HepG2 (cell line): ENCODE data around the gene YTHDF1. TPM values are rescaled to one million over a fixed set of nuclear protein-coding genes. Genes with fewer than 3 reads are reported as not detected.

ENCODE experiments used
- CEBPG ChIP-seq: IDR thresholded peaks from 2 replicates; pipeline ENCODE4 v1.6.1; 2016
- EP300 ChIP-seq, 3 experiments: sonication (generic) in 1 of 3; formaldehyde crosslinking in 1 of 3; IDR thresholded peaks; 2 replicates each; pipeline versions ENCODE4 v1.5.1 to v1.6.1; 2011 to 2020; ENCODE audit warnings: low read depth in 2 of 3, low read length in 2 of 3, borderline replicate concordance in 1 of 3, improper control_type of control experiment in 1 of 3, mild to moderate bottlenecking in 1 of 3, missing genetic modification reagents in 1 of 3, moderate library complexity in 1 of 3
- MAFK ChIP-seq, 2 experiments: IDR thresholded peaks in 1 of 2; conservative IDR thresholded peaks in 1 of 2; 2 replicates each; pipeline ENCODE4 v1.6.1; 2011; ENCODE audit warnings: improper control_type of control experiment in 2 of 2, low read length in 2 of 2
- MLLT10 ChIP-seq: sonication (generic); formaldehyde crosslinking; IDR thresholded peaks from 2 replicates; pipeline ENCODE4 v1.4.0; 2020; ENCODE audit warnings: missing genetic modification reagents
- SALL2 ChIP-seq: sonication (generic); formaldehyde crosslinking; IDR thresholded peaks from 2 replicates; pipeline ENCODE4 v1.8.1; 2023; ENCODE audit warnings: mild to moderate bottlenecking, missing genetic modification reagents, inconsistent platforms
- SNAPC2 ChIP-seq: sonication (generic); formaldehyde crosslinking; IDR thresholded peaks from 2 replicates; pipeline ENCODE4 v1.8.1; 2022; ENCODE audit warnings: mild to moderate bottlenecking, missing genetic modification reagents
- SRSF4 ChIP-seq: fragments of 200-400 bp; formaldehyde crosslinking; IDR thresholded peaks from one replicate; pipeline ENCODE4 v1.6.1; 2018; ENCODE audit warnings: mild to moderate bottlenecking, low read depth, low read length, moderate library complexity; ENCODE audit not compliant: poor library complexity, severe bottlenecking
- SSRP1 ChIP-seq: IDR thresholded peaks from 2 replicates; pipeline ENCODE4 v1.6.1; 2016; ENCODE audit warnings: control low read depth
- STAG1 ChIP-seq: sonication (generic); formaldehyde crosslinking; IDR thresholded peaks from 2 replicates; pipeline ENCODE4 v1.4.0; 2020; ENCODE audit warnings: missing genetic modification reagents
- TAF15 ChIP-seq: fragments of 200-400 bp; formaldehyde crosslinking; IDR thresholded peaks from one replicate; pipeline ENCODE4 v1.6.1; 2018; ENCODE audit warnings: mild to moderate bottlenecking, low read depth, low read length; ENCODE audit not compliant: poor library complexity, severe bottlenecking
- TSC22D2 ChIP-seq: sonication (generic); formaldehyde crosslinking; IDR thresholded peaks from 2 replicates; pipeline ENCODE4 v1.5.1; 2020; ENCODE audit warnings: missing genetic modification reagents, mild to moderate bottlenecking, borderline replicate concordance
- ZNF274 ChIP-seq: sonication (generic); formaldehyde crosslinking; IDR thresholded peaks from 2 replicates; pipeline ENCODE4 v1.5.1; 2020; ENCODE audit warnings: mild to moderate bottlenecking, missing genetic modification reagents
- ZNF530 ChIP-seq: sonication (generic); formaldehyde crosslinking; IDR thresholded peaks from 2 replicates; pipeline ENCODE4 v1.5.0; 2020; ENCODE audit warnings: low read depth, mild to moderate bottlenecking, missing genetic modification reagents
- ZNF615 ChIP-seq: sonication (generic); formaldehyde crosslinking; IDR thresholded peaks from 2 replicates; pipeline ENCODE4 v1.5.0; 2020; ENCODE audit warnings: mild to moderate bottlenecking, missing genetic modification reagents, borderline replicate concordance
- ZNF746 ChIP-seq: sonication (generic); formaldehyde crosslinking; IDR thresholded peaks from 2 replicates; pipeline ENCODE4 v1.8.0; 2022; ENCODE audit warnings: mild to moderate bottlenecking, missing genetic modification reagents
- ZSCAN9 ChIP-seq: IDR thresholded peaks from 2 replicates; pipeline ENCODE4 v1.6.1; 2016; ENCODE audit warnings: borderline replicate concordance
- polyA plus RNA-seq, 8 experiments: library from polyadenylated mRNA; depleted of rRNA in 3 of 8; stranded (reverse) in 7 of 8; unstranded in 1 of 8; fragments of >200 nt; fragmentation: Illumina TruSeq in 4 of 8; extraction: Trizol in 4 of 8; gene quantifications; 2 replicates each; pipeline versions ENCODE4 v1.2.1 to v1.2.3, GENCODE V29; 2011 to 2016; ENCODE audit warnings: low read depth in 4 of 8, missing spikeins in 1 of 8, mixed read lengths in 1 of 8; ENCODE audit not compliant: insufficient read depth in 1 of 8
- total RNA-seq, 5 experiments: library from RNA; depleted of rRNA; stranded (reverse); fragments of >200 nt; fragmentation: Illumina TruSeq; extraction: Trizol; gene quantifications; 2 replicates each; pipeline ENCODE4 v1.2.3, GENCODE V29; 2016; ENCODE audit warnings: low read depth in 1 of 5
- TF ChIP-seq, protein P1 (sequence below): IDR thresholded peaks from 2 replicates; pipeline ENCODE4 v1.6.1; 2016; ENCODE audit warnings: missing compliant biosample characterization, missing genetic modification reagents, borderline replicate concordance
- TF ChIP-seq, protein P2 (sequence below): sonication (generic); formaldehyde crosslinking; IDR thresholded peaks from 2 replicates; pipeline ENCODE4 v1.4.0; 2020; ENCODE audit warnings: mild to moderate bottlenecking, missing genetic modification reagents
- TF ChIP-seq, protein P3 (sequence below): sonication (generic); formaldehyde crosslinking; IDR thresholded peaks from 2 replicates; pipeline ENCODE4 v1.9.0; 2021; ENCODE audit warnings: missing genetic modification reagents, borderline replicate concordance
- TF ChIP-seq, protein P4 (sequence below): sonication (generic); formaldehyde crosslinking; IDR thresholded peaks from 2 replicates; pipeline ENCODE4 v1.4.0; 2020; ENCODE audit warnings: missing genetic modification reagents
- TF ChIP-seq, protein P5 (sequence below): sonication (generic); formaldehyde crosslinking; conservative IDR thresholded peaks from 2 replicates; pipeline ENCODE4 v1.8.0; 2022; ENCODE audit warnings: low read depth, missing genetic modification reagents

YTHDF1 gene
- total and polyA plus RNA-seq, 2 of the 13 experiments (the other 11 are each of a cell fraction or from before 2014, with no cell fraction given): 34.5 to 37.7 TPM

DNA sequence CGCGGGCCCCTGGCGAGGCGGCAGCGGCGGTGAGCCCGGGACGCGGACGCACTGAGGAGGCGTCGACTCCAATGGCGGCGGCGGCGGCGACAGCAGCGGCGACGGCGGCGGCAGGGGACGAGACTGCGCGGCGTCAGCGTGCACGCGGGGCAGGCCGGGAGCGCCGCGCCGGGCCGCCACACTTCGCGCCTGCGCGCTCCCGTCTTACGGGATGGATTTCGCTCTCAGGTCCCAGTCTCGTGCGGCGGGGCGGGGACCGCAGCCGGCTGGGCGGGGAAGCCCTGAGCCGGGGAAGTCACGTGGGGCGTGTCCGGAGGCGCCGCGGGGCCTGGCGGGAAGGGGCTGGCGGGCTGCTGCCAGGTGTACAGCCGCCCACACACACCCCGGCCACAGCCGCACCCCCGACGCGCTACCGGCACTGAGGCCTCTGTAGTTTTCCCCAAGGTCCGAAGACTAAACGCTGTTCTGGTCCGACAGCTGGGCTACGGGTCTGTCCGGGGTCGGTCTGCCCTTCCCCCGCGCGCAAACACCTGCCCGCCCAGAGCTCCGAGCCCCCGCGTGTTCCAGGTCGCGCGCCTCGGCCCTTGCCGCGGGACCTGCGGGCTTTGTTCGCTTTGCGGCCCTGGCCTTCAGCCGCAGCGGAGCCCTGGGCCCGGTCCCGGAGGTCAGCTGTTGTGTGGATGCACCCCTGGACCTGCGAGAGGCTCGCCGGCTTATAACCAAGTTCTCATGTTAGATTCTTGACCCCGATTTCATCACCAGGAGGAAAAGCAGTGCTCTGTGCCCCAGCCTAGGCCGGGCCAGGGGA lies at the start of gene YTHDF1 (continued):
- TF ChIP-seq, protein P1, sequence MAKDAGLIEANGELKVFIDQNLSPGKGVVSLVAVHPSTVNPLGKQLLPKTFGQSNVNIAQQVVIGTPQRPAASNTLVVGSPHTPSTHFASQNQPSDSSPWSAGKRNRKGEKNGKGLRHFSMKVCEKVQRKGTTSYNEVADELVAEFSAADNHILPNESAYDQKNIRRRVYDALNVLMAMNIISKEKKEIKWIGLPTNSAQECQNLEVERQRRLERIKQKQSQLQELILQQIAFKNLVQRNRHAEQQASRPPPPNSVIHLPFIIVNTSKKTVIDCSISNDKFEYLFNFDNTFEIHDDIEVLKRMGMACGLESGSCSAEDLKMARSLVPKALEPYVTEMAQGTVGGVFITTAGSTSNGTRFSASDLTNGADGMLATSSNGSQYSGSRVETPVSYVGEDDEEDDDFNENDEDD (CRISPR knock-in tag): peak; percentile 97
- TF ChIP-seq TSC22D2: peak; percentile 93; the same call in 1 of the 2 replicates
- TF ChIP-seq, protein P2, sequence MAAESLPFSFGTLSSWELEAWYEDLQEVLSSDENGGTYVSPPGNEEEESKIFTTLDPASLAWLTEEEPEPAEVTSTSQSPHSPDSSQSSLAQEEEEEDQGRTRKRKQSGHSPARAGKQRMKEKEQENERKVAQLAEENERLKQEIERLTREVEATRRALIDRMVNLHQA (CRISPR knock-in tag): no peak
- TF ChIP-seq, protein P3, sequence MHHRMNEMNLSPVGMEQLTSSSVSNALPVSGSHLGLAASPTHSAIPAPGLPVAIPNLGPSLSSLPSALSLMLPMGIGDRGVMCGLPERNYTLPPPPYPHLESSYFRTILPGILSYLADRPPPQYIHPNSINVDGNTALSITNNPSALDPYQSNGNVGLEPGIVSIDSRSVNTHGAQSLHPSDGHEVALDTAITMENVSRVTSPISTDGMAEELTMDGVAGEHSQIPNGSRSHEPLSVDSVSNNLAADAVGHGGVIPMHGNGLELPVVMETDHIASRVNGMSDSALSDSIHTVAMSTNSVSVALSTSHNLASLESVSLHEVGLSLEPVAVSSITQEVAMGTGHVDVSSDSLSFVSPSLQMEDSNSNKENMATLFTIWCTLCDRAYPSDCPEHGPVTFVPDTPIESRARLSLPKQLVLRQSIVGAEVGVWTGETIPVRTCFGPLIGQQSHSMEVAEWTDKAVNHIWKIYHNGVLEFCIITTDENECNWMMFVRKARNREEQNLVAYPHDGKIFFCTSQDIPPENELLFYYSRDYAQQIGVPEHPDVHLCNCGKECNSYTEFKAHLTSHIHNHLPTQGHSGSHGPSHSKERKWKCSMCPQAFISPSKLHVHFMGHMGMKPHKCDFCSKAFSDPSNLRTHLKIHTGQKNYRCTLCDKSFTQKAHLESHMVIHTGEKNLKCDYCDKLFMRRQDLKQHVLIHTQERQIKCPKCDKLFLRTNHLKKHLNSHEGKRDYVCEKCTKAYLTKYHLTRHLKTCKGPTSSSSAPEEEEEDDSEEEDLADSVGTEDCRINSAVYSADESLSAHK (CRISPR knock-in tag): peak; percentile 68; the same call in 1 of the 2 replicates
- TF ChIP-seq ZSCAN9 (CRISPR knock-in tag): peak; percentile 60; the same call in 1 of the 2 replicates
- peak; percentile 31; the same call in 1 of the 2 replicates for TF ChIP-seq MLLT10 (CRISPR knock-in tag)
- TF ChIP-seq ZNF746 (CRISPR knock-in tag): peak; percentile 87
- TF ChIP-seq ZNF274: peak; percentile 97
- TF ChIP-seq MAFK (conservative IDR thresholded peaks at IDR 0.05 in 1 of 2, IDR thresholded peaks at IDR 0.05 in 1 of 2; ENCODE audit: low read length in 2 of 2): no peak
- TF ChIP-seq SRSF4: no peak
- no peak for TF ChIP-seq TAF15
- peak; percentile 82; the same call in 1 of the 2 replicates for TF ChIP-seq SALL2 (CRISPR knock-in tag)
- TF ChIP-seq, protein P4, sequence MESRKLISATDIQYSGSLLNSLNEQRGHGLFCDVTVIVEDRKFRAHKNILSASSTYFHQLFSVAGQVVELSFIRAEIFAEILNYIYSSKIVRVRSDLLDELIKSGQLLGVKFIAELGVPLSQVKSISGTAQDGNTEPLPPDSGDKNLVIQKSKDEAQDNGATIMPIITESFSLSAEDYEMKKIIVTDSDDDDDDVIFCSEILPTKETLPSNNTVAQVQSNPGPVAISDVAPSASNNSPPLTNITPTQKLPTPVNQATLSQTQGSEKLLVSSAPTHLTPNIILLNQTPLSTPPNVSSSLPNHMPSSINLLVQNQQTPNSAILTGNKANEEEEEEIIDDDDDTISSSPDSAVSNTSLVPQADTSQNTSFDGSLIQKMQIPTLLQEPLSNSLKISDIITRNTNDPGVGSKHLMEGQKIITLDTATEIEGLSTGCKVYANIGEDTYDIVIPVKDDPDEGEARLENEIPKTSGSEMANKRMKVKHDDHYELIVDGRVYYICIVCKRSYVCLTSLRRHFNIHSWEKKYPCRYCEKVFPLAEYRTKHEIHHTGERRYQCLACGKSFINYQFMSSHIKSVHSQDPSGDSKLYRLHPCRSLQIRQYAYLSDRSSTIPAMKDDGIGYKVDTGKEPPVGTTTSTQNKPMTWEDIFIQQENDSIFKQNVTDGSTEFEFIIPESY (CRISPR knock-in tag): peak; percentile 12; the same call in 1 of the 2 replicates
- no peak for TF ChIP-seq ZNF530
- peak; percentile 91; the same call in 1 of the 2 replicates for TF ChIP-seq ZNF615
- TF ChIP-seq SSRP1 (CRISPR knock-in tag): no peak
- TF ChIP-seq, protein P5, sequence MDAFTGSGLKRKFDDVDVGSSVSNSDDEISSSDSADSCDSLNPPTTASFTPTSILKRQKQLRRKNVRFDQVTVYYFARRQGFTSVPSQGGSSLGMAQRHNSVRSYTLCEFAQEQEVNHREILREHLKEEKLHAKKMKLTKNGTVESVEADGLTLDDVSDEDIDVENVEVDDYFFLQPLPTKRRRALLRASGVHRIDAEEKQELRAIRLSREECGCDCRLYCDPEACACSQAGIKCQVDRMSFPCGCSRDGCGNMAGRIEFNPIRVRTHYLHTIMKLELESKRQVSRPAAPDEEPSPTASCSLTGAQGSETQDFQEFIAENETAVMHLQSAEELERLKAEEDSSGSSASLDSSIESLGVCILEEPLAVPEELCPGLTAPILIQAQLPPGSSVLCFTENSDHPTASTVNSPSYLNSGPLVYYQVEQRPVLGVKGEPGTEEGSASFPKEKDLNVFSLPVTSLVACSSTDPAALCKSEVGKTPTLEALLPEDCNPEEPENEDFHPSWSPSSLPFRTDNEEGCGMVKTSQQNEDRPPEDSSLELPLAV (CRISPR knock-in tag): no peak
- peak; percentile 55 for TF ChIP-seq CEBPG (CRISPR knock-in tag)
- peak in 1 of 2 experiments; percentile 57 for TF ChIP-seq EP300 (IDR thresholded peaks at IDR 0.05; ENCODE audit: low read depth in 2 of 2, low read length in 2 of 2)
- peak; percentile 75 for TF ChIP-seq EP300 (CRISPR knock-in tag; IDR thresholded peaks at IDR 0.05; ENCODE audit: borderline replicate concordance)
- peak; percentile 92 for TF ChIP-seq SNAPC2 (CRISPR knock-in tag)
- no peak; the same call in 1 of the 2 replicates for TF ChIP-seq STAG1 (CRISPR knock-in tag)
